ENCODE data around the gene PRDX3. TPM values are rescaled to one million over a fixed set of nuclear protein-coding genes. Genes with fewer than 3 reads are reported as not detected.

PRDX3 gene
- polyA plus RNA-seq, 1 donor (not counting 4 experiments of a cell fraction or from before 2014, with no cell fraction given), result 304 TPM

DNA sequence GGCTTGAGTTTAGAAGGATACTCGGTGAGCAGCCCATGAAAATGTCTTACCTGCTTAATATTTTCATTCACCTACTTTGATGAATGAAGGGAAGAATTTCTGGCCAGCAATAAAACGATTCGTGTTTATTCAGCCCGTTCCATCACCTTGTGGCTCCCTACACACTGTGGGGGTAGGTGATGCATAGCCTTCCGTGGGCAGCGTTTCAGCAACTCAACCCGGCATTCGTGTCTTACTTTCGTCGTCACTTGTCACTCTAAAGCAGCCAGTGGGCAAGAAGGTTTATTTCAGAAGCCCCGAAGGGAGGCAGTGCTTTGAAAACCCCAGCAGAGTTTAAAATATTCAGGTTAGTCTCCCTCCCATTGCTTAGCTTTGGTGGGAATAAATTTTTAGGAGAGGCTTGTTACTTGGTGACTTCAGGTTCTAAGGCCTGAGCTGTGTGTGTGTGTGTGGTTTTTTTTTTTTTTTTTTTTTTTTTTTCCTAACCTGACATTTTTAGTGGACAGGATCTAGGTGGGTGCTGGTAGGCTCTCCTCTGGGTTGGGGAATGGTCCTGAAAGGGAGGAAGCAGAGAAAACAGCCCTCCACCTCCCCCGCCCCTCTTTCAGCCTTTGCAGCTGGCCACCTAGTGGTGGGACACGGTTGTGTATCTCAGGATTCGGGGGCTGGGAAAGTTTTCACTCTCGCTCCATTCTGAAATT, 30.6 kb upstream of the PRDX3 start:
- peak overlapping the region; percentile 91 for H3K4me2 ChIP-seq (ENCODE audit: control insufficient read depth, extremely low read depth, insufficient read depth, low read depth, low read length)
- peaks cover 34% of the 10 kb centered on the region for H3K4me1 ChIP-seq (ENCODE audit: control insufficient read depth, extremely low read depth, insufficient read depth, low read length)
- no peaks in the 10 kb centered on the region for H3K9me3 ChIP-seq (ENCODE audit: control insufficient read depth, low read depth, low read length)
- peak overlapping the region; percentile 63 to 94 (median 91) for H3K4me3 ChIP-seq (ENCODE audit: control insufficient read depth in 2 of 3, extremely low read depth in 1 of 3, insufficient read depth in 2 of 3, low read depth in 1 of 3, low read length in 3 of 3)
- H3K9ac ChIP-seq (ENCODE audit: control insufficient read depth, extremely low read depth, insufficient read depth, low read length), result peak overlapping the region; percentile 70
- H2AFZ ChIP-seq (ENCODE audit: control insufficient read depth, low read length), result peak overlapping the region; percentile 17
- no peak for FAIRE-seq
- peaks cover 16% of the 10 kb centered on the region for H3K79me2 ChIP-seq (ENCODE audit: control insufficient read depth, insufficient read depth, low read length)
- H4K20me1 ChIP-seq (ENCODE audit: control insufficient read depth, extremely low read depth, insufficient read depth, low read length), result no peaks in the 10 kb centered on the region
- no peaks in the 10 kb centered on the region for H3K9me1 ChIP-seq (ENCODE audit: control insufficient read depth, extremely low read depth, insufficient read depth, low read length)
- dilution Hi-C loops (cut with MboI; ENCODE audit: extremely low pct_ligation_motif_present, low sequenced_read_pairs), result loop anchor here (25.0 kb wide), 1 partner anchor 203 kb away; no protein-coding TSS in a partner anchor
- DNase-seq (ENCODE audit: low read depth, low spot score), result no peak
- H3K27ac ChIP-seq (ENCODE audit: control insufficient read depth, insufficient read depth, low read length), result no peak overlapping the region
- H3K27me3 ChIP-seq (ENCODE audit: control insufficient read depth, extremely low read depth, insufficient read depth, low read length), result no peaks in the 10 kb centered on the region
- TF ChIP-seq, protein P1, sequence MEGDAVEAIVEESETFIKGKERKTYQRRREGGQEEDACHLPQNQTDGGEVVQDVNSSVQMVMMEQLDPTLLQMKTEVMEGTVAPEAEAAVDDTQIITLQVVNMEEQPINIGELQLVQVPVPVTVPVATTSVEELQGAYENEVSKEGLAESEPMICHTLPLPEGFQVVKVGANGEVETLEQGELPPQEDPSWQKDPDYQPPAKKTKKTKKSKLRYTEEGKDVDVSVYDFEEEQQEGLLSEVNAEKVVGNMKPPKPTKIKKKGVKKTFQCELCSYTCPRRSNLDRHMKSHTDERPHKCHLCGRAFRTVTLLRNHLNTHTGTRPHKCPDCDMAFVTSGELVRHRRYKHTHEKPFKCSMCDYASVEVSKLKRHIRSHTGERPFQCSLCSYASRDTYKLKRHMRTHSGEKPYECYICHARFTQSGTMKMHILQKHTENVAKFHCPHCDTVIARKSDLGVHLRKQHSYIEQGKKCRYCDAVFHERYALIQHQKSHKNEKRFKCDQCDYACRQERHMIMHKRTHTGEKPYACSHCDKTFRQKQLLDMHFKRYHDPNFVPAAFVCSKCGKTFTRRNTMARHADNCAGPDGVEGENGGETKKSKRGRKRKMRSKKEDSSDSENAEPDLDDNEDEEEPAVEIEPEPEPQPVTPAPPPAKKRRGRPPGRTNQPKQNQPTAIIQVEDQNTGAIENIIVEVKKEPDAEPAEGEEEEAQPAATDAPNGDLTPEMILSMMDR (optimal IDR thresholded peaks at IDR 0.05 in 1 of 3, IDR thresholded peaks at IDR 0.05 in 1 of 3, conservative IDR thresholded peaks at IDR 0.05 in 1 of 3; ENCODE audit: extremely low read depth in 1 of 3, insufficient read depth in 2 of 3, low read length in 3 of 3), result peak; percentile 81 to 91 (median 84)
- TF ChIP-seq EZH2 (IDR thresholded peaks at IDR 0.05; ENCODE audit: low read length), result no peak
- H3K36me3 ChIP-seq (ENCODE audit: control insufficient read depth in 2 of 2, extremely low read depth in 1 of 2, insufficient read depth in 2 of 2, low read length in 2 of 2), result no peaks in the 10 kb centered on the region

DNA sequence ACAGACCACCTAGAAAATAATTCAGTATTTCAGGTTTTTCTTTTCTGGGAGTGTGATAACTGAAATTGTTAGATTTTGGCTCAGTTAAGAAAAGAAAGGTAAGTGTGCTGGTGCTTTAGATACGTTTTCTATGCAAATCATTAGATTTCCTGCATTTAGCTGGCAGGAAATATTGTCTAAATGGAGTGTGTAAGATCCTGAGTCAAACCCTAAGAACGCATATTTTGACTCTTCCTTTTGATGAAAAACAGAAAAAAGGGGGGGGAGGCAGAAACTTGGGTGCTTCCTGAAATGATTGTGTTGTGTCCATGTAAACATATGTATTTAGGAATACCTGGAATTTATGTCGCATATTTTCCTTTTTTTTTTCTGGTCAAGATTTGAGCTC, 29.9 kb upstream of the PRDX3 start:
- no peaks in the 10 kb centered on the region for H3K9me3 ChIP-seq (ENCODE audit: control insufficient read depth, low read depth, low read length)
- H4K20me1 ChIP-seq (ENCODE audit: control insufficient read depth, extremely low read depth, insufficient read depth, low read length), result no peaks in the 10 kb centered on the region
- H3K4me3 ChIP-seq (ENCODE audit: control insufficient read depth in 2 of 3, extremely low read depth in 1 of 3, insufficient read depth in 2 of 3, low read depth in 1 of 3, low read length in 3 of 3), result peak overlapping the region; percentile 63 to 94 (median 91)
- FAIRE-seq (no peak), DNase-seq (ENCODE audit: low read depth, low spot score) (no peak)
- H3K36me3 ChIP-seq (ENCODE audit: control insufficient read depth in 2 of 2, extremely low read depth in 1 of 2, insufficient read depth in 2 of 2, low read length in 2 of 2), result no peaks in the 10 kb centered on the region
- H3K9me1 ChIP-seq (ENCODE audit: control insufficient read depth, extremely low read depth, insufficient read depth, low read length), result no peaks in the 10 kb centered on the region
- H3K79me2 ChIP-seq (ENCODE audit: control insufficient read depth, insufficient read depth, low read length), result peaks cover 16% of the 10 kb centered on the region
- peaks cover 36% of the 10 kb centered on the region for H3K4me1 ChIP-seq (ENCODE audit: control insufficient read depth, extremely low read depth, insufficient read depth, low read length)
- H2AFZ ChIP-seq (ENCODE audit: control insufficient read depth, low read length), result peak overlapping the region; percentile 59
- no peaks in the 10 kb centered on the region for H3K27me3 ChIP-seq (ENCODE audit: control insufficient read depth, extremely low read depth, insufficient read depth, low read length)
- H3K27ac ChIP-seq (ENCODE audit: control insufficient read depth, insufficient read depth, low read length), result no peak overlapping the region
- TF ChIP-seq, protein P1 (optimal IDR thresholded peaks at IDR 0.05 in 1 of 3, IDR thresholded peaks at IDR 0.05 in 1 of 3, conservative IDR thresholded peaks at IDR 0.05 in 1 of 3; ENCODE audit: extremely low read depth in 1 of 3, insufficient read depth in 2 of 3, low read length in 3 of 3), result no peak
- TF ChIP-seq EZH2 (IDR thresholded peaks at IDR 0.05; ENCODE audit: low read length), result no peak
- H3K4me2 ChIP-seq (ENCODE audit: control insufficient read depth, extremely low read depth, insufficient read depth, low read depth, low read length), result peak overlapping the region; percentile 91
- H3K9ac ChIP-seq (ENCODE audit: control insufficient read depth, extremely low read depth, insufficient read depth, low read length), result peak overlapping the region; percentile 70
- dilution Hi-C loops (cut with MboI; ENCODE audit: extremely low pct_ligation_motif_present, low sequenced_read_pairs), result loop anchor here (25.0 kb wide), 1 partner anchor 204 kb away; no protein-coding TSS in a partner anchor
